Activated CD4-positive, alpha-beta T cell treated with anti-CD3 and anti-CD28 coated beads, Interleukin-2, amount 50 U/mL, for 4 hours (primary cell): Measurements from ENCODE around the gene GJB6.

ENCODE experiments used
- DNase-seq, 2 experiments: peaks; one replicate each; pipeline ENCODE4 v3.0.0-alpha.2; 2020

GJB6 gene

GRCh38 chr13:20227288-20227687 is 4.8 kb downstream of the GJB6 start:
- DNase-seq = no peak

GRCh38 chr13:20222553-20222952 is 9.6 kb downstream of the GJB6 start:
- no peak for DNase-seq

- DNase-seq = no peak
Measured at GRCh38 chr13:20221772-20222171, 10.3 kb downstream of the GJB6 start.

DNA sequence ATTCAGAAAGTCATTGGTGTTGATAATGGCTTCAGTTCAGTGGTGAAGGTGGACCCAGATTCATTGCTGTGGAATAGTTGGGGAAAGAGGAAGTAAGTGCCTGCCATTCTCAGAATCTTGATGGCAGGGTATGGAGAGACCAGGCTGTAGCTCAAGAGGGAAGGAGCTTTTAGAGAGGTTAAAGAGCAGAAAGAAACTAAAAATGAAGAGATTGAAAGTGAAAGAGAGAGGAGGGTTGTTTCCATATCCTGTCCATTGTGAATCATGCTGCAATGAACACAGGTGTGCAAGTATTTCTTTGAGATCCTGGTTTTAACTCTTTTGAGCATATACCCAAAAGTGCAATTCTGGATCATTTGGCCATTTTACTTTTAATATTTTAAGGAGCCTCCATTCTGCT is 12.5 kb downstream of the GJB6 start:
- no peak for DNase-seq

GRCh38 chr13:20217168-20217567 is 15.0 kb downstream of the GJB6 start:
- DNase-seq = no peak

DNA sequence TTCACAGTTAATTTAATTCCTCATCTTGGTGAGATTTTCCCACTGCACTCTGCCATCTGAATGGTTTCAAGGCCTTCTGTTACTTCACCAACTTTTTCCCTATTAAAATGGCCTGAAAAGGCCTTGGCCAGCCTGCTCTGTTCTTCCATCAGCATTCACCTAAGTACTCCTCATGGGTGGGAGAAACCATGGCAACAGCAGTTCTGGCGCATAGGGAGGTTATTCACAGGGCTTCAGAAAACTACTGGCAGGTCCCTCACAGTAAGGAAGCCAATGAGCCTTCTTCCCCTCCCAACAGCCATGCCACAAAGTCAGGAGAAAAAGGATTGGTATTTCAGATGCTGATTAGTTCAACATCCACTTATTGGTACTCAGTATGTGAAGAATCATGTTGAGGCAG is 22.2 kb downstream of the GJB6 start:
- DNase-seq = no peak

- no peak for DNase-seq
Measured at GRCh38 chr13:20206698-20207235, 25.4 kb downstream of the GJB6 start.

- DNase-seq = no peak
Measured at GRCh38 chr13:20206065-20206697, 25.9 kb downstream of the GJB6 start.

- DNase-seq = no peak
Measured at GRCh38 chr13:20198781-20199180, 33.3 kb downstream of the GJB6 start.

- no peak for DNase-seq
Measured at GRCh38 chr13:20197361-20197834, 34.7 kb downstream of the GJB6 start.

- no peak for DNase-seq
Measured at GRCh38 chr13:20195801-20196200, 36.3 kb downstream of the GJB6 start.

DNA sequence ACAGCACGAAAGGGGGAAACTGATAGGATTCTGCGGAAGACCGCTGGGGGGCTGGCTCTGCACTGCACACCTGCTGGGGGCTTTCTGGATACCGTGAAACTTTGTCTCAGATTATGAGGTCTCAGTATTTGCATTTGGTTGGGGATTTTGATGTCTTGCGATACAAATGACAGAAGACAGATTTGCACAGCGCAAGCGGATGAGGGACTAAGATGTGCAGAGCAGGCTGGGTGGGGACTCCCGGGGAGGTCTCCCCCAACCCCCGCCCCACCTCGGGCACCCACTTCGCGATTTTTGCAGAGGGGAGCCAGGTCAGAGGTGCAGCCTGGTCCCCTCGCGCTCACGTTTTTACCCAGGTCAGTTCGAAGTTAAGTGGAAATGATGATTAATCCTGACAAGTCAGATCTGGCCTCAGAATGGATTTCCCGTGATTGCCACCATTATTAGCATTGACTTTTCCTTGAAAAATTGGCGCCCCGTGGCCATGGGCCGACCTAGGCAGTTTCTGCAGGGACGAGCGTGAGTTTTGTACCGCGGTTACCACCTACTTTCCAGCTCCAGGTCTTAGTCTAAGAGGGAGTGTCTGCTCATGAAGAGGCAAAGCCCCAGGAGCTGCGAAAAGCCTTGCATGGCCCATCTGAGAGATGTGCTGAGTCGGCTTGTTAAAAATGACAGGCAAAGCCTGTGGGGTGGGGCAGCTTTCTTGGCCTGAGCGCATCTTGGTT is 38.0 kb downstream of the GJB6 start:
- DNase-seq = no peak

- DNase-seq = no peak
Measured at GRCh38 chr13:20193162-20193906, 38.8 kb downstream of the GJB6 start.

DNA sequence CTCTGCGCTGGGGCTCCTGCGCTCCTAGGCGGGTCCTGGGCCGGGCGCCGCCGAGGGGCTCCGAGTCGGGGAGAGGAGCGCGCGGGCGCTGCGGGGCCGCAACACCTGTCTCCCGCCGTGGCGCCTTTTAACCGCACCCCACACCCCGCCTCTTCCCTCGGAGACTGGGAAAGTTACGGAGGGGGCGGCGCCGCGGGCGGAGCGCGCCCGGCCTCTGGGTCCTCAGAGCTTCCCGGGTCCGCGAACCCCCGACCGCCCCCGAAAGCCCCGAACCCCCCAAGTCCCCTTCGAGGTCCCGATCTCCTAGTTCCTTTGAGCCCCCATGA is 39.3 kb downstream of the GJB6 start, which contains the start of gene GJB2:
TSS of gene GJB2 (minus strand) at position 103 of the 326 bp plus-strand sequence. CDS start 3,357 bp downstream, outside the sequence.
- no peak for DNase-seq

DNA sequence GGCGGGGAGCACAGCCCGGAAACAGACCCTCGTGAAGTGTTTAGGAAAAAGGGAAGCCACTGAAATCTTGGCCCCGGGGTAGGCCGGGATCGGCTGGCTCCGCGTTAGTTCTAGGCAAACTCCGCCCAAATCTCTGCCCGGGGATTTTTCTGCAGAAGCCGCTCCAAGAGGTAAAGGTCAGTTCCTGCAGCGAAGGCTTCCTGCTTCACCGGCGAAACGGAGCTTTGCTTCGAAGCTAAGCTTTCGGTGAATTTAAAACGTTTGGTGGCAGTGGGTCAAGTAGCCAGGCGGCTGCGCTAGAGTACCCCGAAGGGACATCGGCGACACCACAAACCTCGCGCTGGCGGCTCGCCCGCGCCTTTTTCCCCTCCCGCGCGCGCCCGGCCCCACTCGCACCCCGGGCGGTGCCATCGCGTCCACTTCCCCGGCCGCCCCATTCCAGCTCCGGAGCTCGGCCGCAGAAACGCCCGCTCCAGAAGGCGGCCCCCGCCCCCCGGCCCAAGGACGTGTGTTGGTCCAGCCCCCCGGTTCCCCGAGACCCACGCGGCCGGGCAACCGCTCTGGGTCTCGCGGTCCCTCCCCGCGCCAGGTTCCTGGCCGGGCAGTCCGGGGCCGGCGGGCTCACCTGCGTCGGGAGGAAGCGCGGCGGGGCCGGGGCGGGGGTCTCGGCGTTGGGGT is 39.8 kb downstream of the GJB6 start:
- DNase-seq = no peak

DNA sequence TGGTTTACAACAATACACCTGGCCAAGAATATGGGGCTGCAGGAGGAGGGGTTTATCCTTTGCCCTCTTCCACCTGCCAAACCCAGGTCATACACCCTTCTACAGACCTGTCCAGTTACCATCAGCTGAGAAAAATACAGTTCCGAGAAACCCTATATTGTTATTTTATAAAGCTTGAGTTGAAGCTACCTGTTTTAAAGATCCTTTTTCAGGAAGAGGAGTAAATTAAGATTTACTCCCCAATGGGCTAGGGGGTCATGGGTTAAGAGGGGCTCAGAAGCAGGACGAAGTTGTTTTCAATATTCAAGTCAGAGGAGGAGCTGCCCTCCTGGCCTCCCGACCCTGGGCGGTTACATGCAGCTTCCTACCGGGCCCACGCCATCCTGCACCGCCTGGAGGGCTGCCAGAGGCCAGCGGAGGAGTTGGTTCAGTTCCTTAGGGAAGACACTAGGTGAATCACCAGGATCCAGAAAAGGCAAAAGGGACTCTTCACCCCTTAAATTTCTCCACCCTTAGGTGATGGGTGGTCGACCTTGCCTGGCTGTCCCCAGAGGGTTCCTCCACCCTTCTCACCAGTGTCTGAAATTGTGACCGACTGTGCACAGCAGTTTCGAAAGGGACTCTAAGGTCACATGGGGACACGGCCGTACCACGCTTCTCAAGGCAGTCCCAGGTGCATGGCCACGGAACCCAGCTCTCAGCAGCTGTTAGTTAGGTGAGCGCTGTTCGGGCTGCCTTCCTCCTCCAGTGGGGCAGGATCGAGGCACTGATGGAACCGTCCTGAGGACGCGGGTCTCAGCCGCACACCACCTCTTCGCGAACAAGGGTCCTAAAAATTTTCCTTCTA is 40.6 kb downstream of the GJB6 start:
- DNase-seq = no peak

GRCh38 chr13:20190481-20191310 is 41.4 kb downstream of the GJB6 start:
- no peak for DNase-seq

DNA sequence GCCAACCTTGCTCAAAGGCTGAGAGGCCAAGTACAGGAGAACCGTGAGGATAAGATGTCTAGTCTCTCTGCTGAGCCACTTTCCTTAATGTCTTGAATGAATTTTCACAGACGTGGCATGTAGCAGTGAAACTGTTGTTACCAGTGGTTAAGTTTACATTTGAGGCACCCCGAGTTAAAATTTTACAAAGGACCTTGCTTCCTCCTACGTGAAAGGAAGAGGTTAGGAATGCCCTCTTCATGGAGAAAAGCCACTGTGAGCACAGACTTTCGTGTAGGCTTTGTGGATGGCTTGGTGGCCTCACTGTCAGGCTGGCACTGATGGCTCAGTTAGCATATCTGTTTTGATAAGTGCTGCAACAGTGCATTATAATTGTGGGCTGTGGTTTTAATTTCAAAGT is 42.0 kb downstream of the GJB6 start:
- DNase-seq = no peak

GRCh38 chr13:20188667-20189553 is 43.2 kb downstream of the GJB6 start:
- no peak for DNase-seq

GRCh38 chr13:20186771-20187170 is 45.3 kb downstream of the GJB6 start:
- DNase-seq = no peak
